Osteocyte (in vitro differentiated cells): Measurements from ENCODE around the gene USP6. TPM values are rescaled to one million over a fixed set of nuclear protein-coding genes. Genes with fewer than 3 reads are reported as not detected.
A peak's percentile ranks its signal among the peaks of the same experiment; 100 is the strongest.
"Not testable (repeated sequence)": the region's sequence is repeated elsewhere in the genome, so short reads cannot be mapped to it uniquely, and the experiment has no call there.

ENCODE experiments used
- DNase-seq: peaks from one replicate; pipeline ENCODE4 v3.0.0; 2021; ENCODE audit warnings: mixed read lengths; ENCODE audit not compliant: unreplicated experiment; ENCODE audit errors: extremely low spot score
- H3K27ac Mint-ChIP-seq: one replicate; pipeline ENCODE4 v1.8.0; 2021; ENCODE audit warnings: mild to moderate bottlenecking, mixed read lengths; ENCODE audit not compliant: unreplicated experiment
- H3K27me3 Mint-ChIP-seq: one replicate; pipeline ENCODE4 v1.8.0; 2021; ENCODE audit warnings: mixed read lengths; ENCODE audit not compliant: unreplicated experiment
- H3K36me3 Mint-ChIP-seq: one replicate; pipeline ENCODE4 v1.8.0; 2021; ENCODE audit warnings: mixed read lengths; ENCODE audit not compliant: unreplicated experiment
- H3K4me1 Mint-ChIP-seq: one replicate; pipeline ENCODE4 v1.8.0; 2021; ENCODE audit warnings: mixed read lengths; ENCODE audit not compliant: unreplicated experiment
- H3K4me3 Mint-ChIP-seq: one replicate; pipeline ENCODE4 v1.8.0; 2021; ENCODE audit warnings: mild to moderate bottlenecking, moderate library complexity, mixed read lengths; ENCODE audit not compliant: unreplicated experiment
- H3K9me3 Mint-ChIP-seq: one replicate; pipeline ENCODE4 v1.8.0; 2021; ENCODE audit warnings: mixed read lengths; ENCODE audit not compliant: unreplicated experiment
- CTCF ChIP-seq: fragments of 200-600 bp; sonication (generic); IDR thresholded peaks from 2 replicates; pipeline ENCODE4 v1.5.0; 2021; ENCODE audit warnings: antibody characterized with exemption, mild to moderate bottlenecking, moderate library complexity
- total RNA-seq: library from RNA; stranded (reverse); gene quantifications from 2 replicates; pipeline ENCODE4 v1.2.1, GENCODE V29; 2021

USP6 gene
- total RNA-seq, 1 donor from 2014 or later: 0.13 TPM

GRCh38 chr17:5128905-5129535, 13.2 kb downstream of the USP6 start:
- peak; percentile 69 for DNase-seq
- no peak overlapping the region for H3K4me3 Mint-ChIP-seq
- H3K27ac Mint-ChIP-seq: no peak overlapping the region
- H3K27me3 Mint-ChIP-seq: peaks cover 9% of the 10 kb centered on the region
- no peak for TF ChIP-seq CTCF
- H3K36me3 Mint-ChIP-seq: no peaks in the 10 kb centered on the region
- no peaks in the 10 kb centered on the region for H3K9me3 Mint-ChIP-seq
- H3K4me1 Mint-ChIP-seq: no peaks in the 10 kb centered on the region

- H3K9me3 Mint-ChIP-seq, H3K27me3 Mint-ChIP-seq, H3K36me3 Mint-ChIP-seq, H3K4me3 Mint-ChIP-seq, H3K27ac Mint-ChIP-seq, H3K4me1 Mint-ChIP-seq: not testable (repeated sequence)
- peak; percentile 57 for DNase-seq
Observed at GRCh38 chr17:5129770-5130169, 13.9 kb downstream of the USP6 start.

GRCh38 chr17:5130261-5130660, 14.4 kb downstream of the USP6 start:
- H3K27ac Mint-ChIP-seq, DNase-seq, H3K9me3 Mint-ChIP-seq, H3K4me1 Mint-ChIP-seq, H3K36me3 Mint-ChIP-seq, H3K4me3 Mint-ChIP-seq, H3K27me3 Mint-ChIP-seq: not testable (repeated sequence)

- DNase-seq: peak; percentile 79
- not testable (repeated sequence) for H3K4me3 Mint-ChIP-seq, H3K9me3 Mint-ChIP-seq, H3K27ac Mint-ChIP-seq, H3K27me3 Mint-ChIP-seq, H3K4me1 Mint-ChIP-seq, H3K36me3 Mint-ChIP-seq
Observed at GRCh38 chr17:5130687-5131086, 14.9 kb downstream of the USP6 start.

- peaks cover 2% of the 10 kb centered on the region for H3K27me3 Mint-ChIP-seq
- H3K27ac Mint-ChIP-seq: no peak overlapping the region
- no peak for TF ChIP-seq CTCF
- H3K4me1 Mint-ChIP-seq: no peaks in the 10 kb centered on the region
- no peaks in the 10 kb centered on the region for H3K36me3 Mint-ChIP-seq
- no peak overlapping the region for H3K4me3 Mint-ChIP-seq
- peak; percentile 73 for DNase-seq
- no peaks in the 10 kb centered on the region for H3K9me3 Mint-ChIP-seq
Observed at GRCh38 chr17:5131146-5131715, 15.4 kb downstream of the USP6 start.

- H3K9me3 Mint-ChIP-seq, H3K27ac Mint-ChIP-seq, H3K4me3 Mint-ChIP-seq, H3K27me3 Mint-ChIP-seq, H3K4me1 Mint-ChIP-seq, H3K36me3 Mint-ChIP-seq: not testable (repeated sequence)
- DNase-seq: peak; percentile 81
Observed at GRCh38 chr17:5131799-5132502, 16.1 kb downstream of the USP6 start.

- H3K27me3 Mint-ChIP-seq: not testable (repeated sequence)
- peak; percentile 79 for DNase-seq
Observed at GRCh38 chr17:5132503-5133225, 16.8 kb downstream of the USP6 start.

More at GRCh38 chr17:5132503-5133225, 16.8 kb downstream of the USP6 start:
- H3K9me3 Mint-ChIP-seq, H3K36me3 Mint-ChIP-seq, H3K4me3 Mint-ChIP-seq, H3K27ac Mint-ChIP-seq, H3K4me1 Mint-ChIP-seq: not testable (repeated sequence)
